ENCODE measurements around the gene TOP3B. TPM values are rescaled to one million over a fixed set of nuclear protein-coding genes. Genes with fewer than 3 reads are reported as not detected.

Gene TOP3B
- total RNA-seq, 4 donors from 2014 or later: 24.7 to 39.3 (median 29.3) TPM

GRCh38 chr22:22022255-22022840, 39.8 kb upstream of the TOP3B start:
- H3K36me3 ChIP-seq: no peaks in the 10 kb centered on the region
- H3K4me3 ChIP-seq (replicated peaks in 1 of 3): no peak overlapping the region
- intact Hi-C loops (cut with DNase I): no loop called here
- DNase-seq: no peak
- 41 to 69% methylated on average over 4 to 5 of the region's 5 CpGs for WGBS, 2 donors
- no peaks in the 10 kb centered on the region for H3K27me3 ChIP-seq
- H3K4me1 ChIP-seq: no peaks in the 10 kb centered on the region
- no peak overlapping the region for H3K27ac ChIP-seq
- H3K9me3 ChIP-seq: no peaks in the 10 kb centered on the region
- TF ChIP-seq POLR2A (IDR thresholded peaks at IDR 0.05) (no peak), CTCF (IDR thresholded peaks at IDR 0.05) (no peak)

- H3K27me3 ChIP-seq: no peaks in the 10 kb centered on the region
- H3K36me3 ChIP-seq: no peaks in the 10 kb centered on the region
- no peak for DNase-seq
- no peak overlapping the region for H3K4me3 ChIP-seq (replicated peaks in 1 of 3)
- intact Hi-C loops (cut with DNase I): no loop called here
- TF ChIP-seq CTCF (IDR thresholded peaks at IDR 0.05) (no peak), POLR2A (IDR thresholded peaks at IDR 0.05) (no peak)
- H3K4me1 ChIP-seq: no peaks in the 10 kb centered on the region
- no peaks in the 10 kb centered on the region for H3K9me3 ChIP-seq
- 46 to 54% methylated on average over 1 of the region's 1 CpG for WGBS, 2 donors
- no peak overlapping the region for H3K27ac ChIP-seq
Measured at GRCh38 chr22:22021162-22021750, 38.7 kb upstream of the TOP3B start.

GRCh38 chr22:22020425-22020852, 37.9 kb upstream of the TOP3B start:
- no peak overlapping the region for H3K4me3 ChIP-seq (replicated peaks in 1 of 3)
- no peaks in the 10 kb centered on the region for H3K4me1 ChIP-seq
- intact Hi-C loops (cut with DNase I): no loop called here
- H3K27ac ChIP-seq: no peak overlapping the region
- DNase-seq: no peak
- no peaks in the 10 kb centered on the region for H3K27me3 ChIP-seq
- H3K36me3 ChIP-seq: no peaks in the 10 kb centered on the region
- 87% methylated on average over 2 of the region's 2 CpGs for WGBS, 2 donors
- no peaks in the 10 kb centered on the region for H3K9me3 ChIP-seq
- no peak for TF ChIP-seq CTCF (IDR thresholded peaks at IDR 0.05)
- no peak for TF ChIP-seq POLR2A (IDR thresholded peaks at IDR 0.05)

- Histone ChIP-seq H3K4me1 (no peaks in the 10 kb centered on the region), H3K36me3 (no peaks in the 10 kb centered on the region), H3K27ac (no peak overlapping the region), H3K4me3 (replicated peaks in 1 of 3) (no peak overlapping the region), H3K9me3 (no peaks in the 10 kb centered on the region), H3K27me3 (no peaks in the 10 kb centered on the region)
- no peak for TF ChIP-seq CTCF (IDR thresholded peaks at IDR 0.05)
- 85 to 86% methylated on average over 7 of the region's 7 CpGs for WGBS, 2 donors
- DNase-seq: no peak
- intact Hi-C loops (cut with DNase I): no loop called here
Measured at GRCh38 chr22:22019659-22020424, 37.3 kb upstream of the TOP3B start.
